ENCODE results near the gene IGF2R. TPM values are rescaled to one million over a fixed set of nuclear protein-coding genes. Genes with fewer than 3 reads are reported as not detected.

Gene IGF2R
- total and polyA plus RNA-seq, 2 of the 13 experiments (the other 11 are each of a cell fraction or from before 2014, with no cell fraction given) = 38.3 to 70.0 TPM

- no peak for FAIRE-seq
- no peaks in the 10 kb centered on the region for H3K9me3 ChIP-seq (ENCODE audit: low read length)
- peaks cover 26% of the 10 kb centered on the region for H3K4me1 ChIP-seq (ENCODE audit: insufficient read depth, low read length)
- no peak overlapping the region for H3K4me3 ChIP-seq (replicated peaks in 1 of 3; ENCODE audit: insufficient read depth in 1 of 3, low read depth in 2 of 3, low read length in 3 of 3)
- no peak overlapping the region for H2AFZ ChIP-seq (ENCODE audit: low read length)
- 97% methylated on average over 4 of the region's 6 CpGs for WGBS (ENCODE audit: low lambda C conversion rate)
- POLR2A ChIA-PET = no interaction called here
- no peak for DNase-seq (ENCODE audit: low spot score)
- H3K27ac ChIP-seq (ENCODE audit: extremely low read length, insufficient read depth, low read length) = no peak overlapping the region
- CTCF ChIA-PET (ENCODE audit: low intra/inter-chr PET ratio, low total read pairs) = no interaction called here
- intact Hi-C loops (cut with micrococcal nuclease; ENCODE audit: unreplicated experiment) (no loop called here), in situ Hi-C loops (cut with HindIII; ENCODE audit: extremely low pct_ligation_motif_present, low pct_unique_long_range_greater_than_20kb) (no loop called here)
- H3K27me3 ChIP-seq (ENCODE audit: control insufficient read depth in 1 of 2, insufficient read depth in 2 of 2, low read length in 2 of 2) = no peaks in the 10 kb centered on the region
- no peak overlapping the region for H3K9ac ChIP-seq (ENCODE audit: insufficient read depth, low read depth, low read length)
- no peak overlapping the region for H3K4me2 ChIP-seq (ENCODE audit: low read depth, low read length)
- H4K20me1 ChIP-seq (ENCODE audit: insufficient read depth, low read length) = no peaks in the 10 kb centered on the region
- TF ChIP-seq PBX2 (CRISPR knock-in tag; IDR thresholded peaks at IDR 0.05) (no peak), MTERF4 (CRISPR knock-in tag; IDR thresholded peaks at IDR 0.05) (no peak), NFATC3 (CRISPR knock-in tag; IDR thresholded peaks at IDR 0.05) (no peak), NFIB (CRISPR knock-in tag; IDR thresholded peaks at IDR 0.05; ENCODE audit: borderline replicate concordance) (no peak), MYNN (CRISPR knock-in tag; IDR thresholded peaks at IDR 0.05; ENCODE audit: low read depth) (no peak), ZNF232 (CRISPR knock-in tag; IDR thresholded peaks at IDR 0.05; ENCODE audit: borderline replicate concordance) (no peak), ZBTB44 (CRISPR knock-in tag; IDR thresholded peaks at IDR 0.05) (no peak), SNRNP70 (IDR thresholded peaks at IDR 0.05; ENCODE audit: low read depth, low read length) (no peak), HNF1A (IDR thresholded peaks at IDR 0.05; ENCODE audit: low read depth) (no peak), HNF1A (CRISPR knock-in tag; IDR thresholded peaks at IDR 0.05; ENCODE audit: borderline replicate concordance) (no peak)
- ATAC-seq = no peak; the same call in 1 of the 3 replicates
- H3K36me3 ChIP-seq (replicated peaks in 1 of 2; ENCODE audit: control insufficient read depth in 1 of 2, insufficient read depth in 2 of 2, low read length in 2 of 2) = no peaks in the 10 kb centered on the region
- BruUV-seq (replicated peaks) = no TSS peak
- no peaks in the 10 kb centered on the region for H3K79me2 ChIP-seq (ENCODE audit: insufficient read depth, low read length)
Observed at GRCh38 chr6:160117137-160117536, 148.3 kb downstream of the IGF2R start.

Data from HepG2 (cell line).